Neuronal stem cell (in vitro differentiated cells): ENCODE measurements around the gene FMO5.

Source experiments
- DNase-seq: peaks from one replicate; pipeline ENCODE4 v3.0.0-alpha.2; 2013; ENCODE audit warnings: low spot score
- H2AFZ ChIP-seq: one replicate; pipeline ENCODE4 v1.6.1; 2013; ENCODE audit warnings: mild to moderate bottlenecking, low read length, inconsistent platforms
- H2AK5ac ChIP-seq: 2 replicates; pipeline ENCODE4 v1.6.1; 2013; ENCODE audit warnings: low read depth, mild to moderate bottlenecking, inconsistent platforms, low read length, moderate library complexity, mixed read lengths
- H2BK120ac ChIP-seq: 2 replicates; pipeline ENCODE4 v1.6.1; 2013; ENCODE audit warnings: low read depth, mild to moderate bottlenecking, inconsistent platforms, low read length, moderate library complexity, mixed read lengths
- H2BK12ac ChIP-seq: one replicate; pipeline ENCODE4 v1.6.1; 2013; ENCODE audit warnings: low read length, inconsistent platforms
- H2BK15ac ChIP-seq: 2 replicates; pipeline ENCODE4 v1.6.1; 2013; ENCODE audit warnings: mild to moderate bottlenecking, low read length, inconsistent platforms, mixed read lengths
- H2BK5ac ChIP-seq: one replicate; pipeline ENCODE4 v1.6.1; 2013; ENCODE audit warnings: inconsistent platforms, mild to moderate bottlenecking, low read length, moderate library complexity
- H3K14ac ChIP-seq: one replicate; pipeline ENCODE4 v1.6.1; 2013; ENCODE audit warnings: low read length, inconsistent platforms
- H3K18ac ChIP-seq: 2 replicates; pipeline ENCODE4 v1.6.1; 2013; ENCODE audit warnings: low read length, inconsistent platforms
- H3K23ac ChIP-seq: 2 replicates; pipeline ENCODE4 v1.6.1; 2013; ENCODE audit warnings: low read depth, mild to moderate bottlenecking, mixed read lengths, low read length, inconsistent platforms; ENCODE audit not compliant: poor library complexity
- H3K27ac ChIP-seq: replicated peaks from 3 replicates; pipeline ENCODE4 v1.5.1; 2013; ENCODE audit warnings: low read length, inconsistent platforms
- H3K27me3 ChIP-seq, 3 experiments: 2 replicates each; pipeline ENCODE4 v1.6.1; 2013; ENCODE audit warnings: low read length in 3 of 3, mild to moderate bottlenecking in 2 of 3, inconsistent platforms in 1 of 3, low read depth in 1 of 3, mixed read lengths in 1 of 3, moderate library complexity in 1 of 3; ENCODE audit not compliant: control insufficient read depth in 3 of 3, insufficient read depth in 3 of 3
- H3K36me3 ChIP-seq, 2 donors: replicated peaks in 1 of 2; 2 replicates each; pipeline ENCODE4 v1.6.1; 2013; ENCODE audit warnings: low read length in 2 of 2; ENCODE audit not compliant: control insufficient read depth in 2 of 2, insufficient read depth in 2 of 2
- H3K4ac ChIP-seq: 2 replicates; pipeline ENCODE4 v1.6.1; 2013; ENCODE audit warnings: inconsistent platforms, mild to moderate bottlenecking, low read length, moderate library complexity
- H3K4me1 ChIP-seq, 2 donors: 1 replicate in 1 of 2; 2 replicates in 1 of 2; pipeline ENCODE4 v1.6.1; 2013; ENCODE audit warnings: low read length in 2 of 2, low read depth in 1 of 2; ENCODE audit not compliant: control insufficient read depth in 2 of 2, insufficient read depth in 1 of 2
- H3K4me2 ChIP-seq: one replicate; pipeline ENCODE4 v1.6.1; 2013; ENCODE audit warnings: mild to moderate bottlenecking, low read length, inconsistent platforms; ENCODE audit not compliant: insufficient read depth, poor library complexity, severe bottlenecking
- H3K4me3 ChIP-seq, 2 donors: 2 replicates each; pipeline ENCODE4 v1.5.1; 2013; ENCODE audit warnings: low read length in 2 of 2, mild to moderate bottlenecking in 2 of 2, inconsistent platforms in 1 of 2, moderate library complexity in 1 of 2
- H3K79me1 ChIP-seq: one replicate; pipeline ENCODE4 v1.6.1; 2013; ENCODE audit warnings: low read depth, mild to moderate bottlenecking, inconsistent platforms, low read length, moderate library complexity
- H3K9ac ChIP-seq: one replicate; pipeline ENCODE4 v1.6.1; 2013; ENCODE audit warnings: mild to moderate bottlenecking, low read depth, low read length, inconsistent platforms; ENCODE audit not compliant: poor library complexity
- H3K9me3 ChIP-seq, 2 donors: replicated peaks in 1 of 2; 2 replicates each; pipeline versions ENCODE3 to v1.6.1; 2013; ENCODE audit warnings: low read length in 2 of 2, mild to moderate bottlenecking in 2 of 2, inconsistent platforms in 1 of 2, low read depth in 1 of 2, mixed read lengths in 1 of 2, moderate library complexity in 1 of 2; ENCODE audit not compliant: control insufficient read depth in 2 of 2, insufficient read depth in 1 of 2
- H4K8ac ChIP-seq: one replicate; pipeline ENCODE4 v1.6.1; 2013; ENCODE audit warnings: low read depth, mild to moderate bottlenecking, inconsistent platforms, low read length, moderate library complexity
- H4K91ac ChIP-seq: one replicate; pipeline ENCODE4 v1.6.1; 2013; ENCODE audit warnings: low read length, low read depth, mild to moderate bottlenecking, inconsistent platforms; ENCODE audit not compliant: poor library complexity
- WGBS, 2 donors: extraction: QIAGEN DNeasy Blood & Tissue Kit; methylation state at CpG; one replicate each; pipeline ENCODE4 v1.1.7; 2013; ENCODE audit warnings: missing lambda C conversion rate in 2 of 2, mixed read lengths in 1 of 2; ENCODE audit not compliant: insufficient read length in 2 of 2, insufficient replicate concordance in 1 of 2; ENCODE audit errors: extremely low coverage in 2 of 2; 5-methylcytosine and 5-hydroxymethylcytosine counted together

The FMO5 gene

GRCh38 chr1:147215540-147215916 is 9.6 kb downstream of the FMO5 start:
- H2AK5ac ChIP-seq, result no peak overlapping the region
- H3K14ac ChIP-seq, result no peak overlapping the region
- H3K4me3 ChIP-seq, result no peak overlapping the region
- no peak overlapping the region for H3K4me2 ChIP-seq
- no peak overlapping the region for H3K27ac ChIP-seq
- WGBS, 2 donors, result no CpG with 5 or more reads among the region's 2 CpGs
- no peak overlapping the region for H2AFZ ChIP-seq
- H3K9me3 ChIP-seq, result no peaks in the 10 kb centered on the region
- no peak overlapping the region for H3K18ac ChIP-seq
- H3K79me1 ChIP-seq, result no peaks in the 10 kb centered on the region
- no peak overlapping the region for H2BK15ac ChIP-seq
- no peaks in the 10 kb centered on the region for H3K36me3 ChIP-seq
- DNase-seq, result no peak
- H2BK5ac ChIP-seq, result no peak overlapping the region
- H3K27me3 ChIP-seq, result no peaks in the 10 kb centered on the region
- peaks cover 4 to 7% of the 10 kb centered on the region in 2 donors for H3K4me1 ChIP-seq
- H3K4ac ChIP-seq, result no peak overlapping the region
- no peak overlapping the region for H2BK120ac ChIP-seq
- H3K23ac ChIP-seq, result no peak overlapping the region
- no peak overlapping the region for H4K8ac ChIP-seq
- no peak overlapping the region for H3K9ac ChIP-seq
- H4K91ac ChIP-seq, result no peak overlapping the region
- H2BK12ac ChIP-seq, result no peak overlapping the region

- Histone ChIP-seq H4K8ac (no peak overlapping the region), H3K36me3 (no peaks in the 10 kb centered on the region), H2BK120ac (no peak overlapping the region), H3K4me2 (no peak overlapping the region), H3K18ac (no peak overlapping the region), H3K27ac (no peak overlapping the region), H3K9me3 (no peaks in the 10 kb centered on the region), H3K23ac (no peak overlapping the region), H2BK12ac (no peak overlapping the region), H3K14ac (no peak overlapping the region), H3K4me1 (peaks cover 4 to 7% of the 10 kb centered on the region in 2 donors), H2AFZ (no peak overlapping the region), H2BK15ac (no peak overlapping the region), H2BK5ac (no peak overlapping the region), H3K4me3 (no peak overlapping the region), H2AK5ac (no peak overlapping the region), H3K9ac (no peak overlapping the region), H3K4ac (no peak overlapping the region), H3K27me3 (no peaks in the 10 kb centered on the region), H3K79me1 (no peaks in the 10 kb centered on the region), H4K91ac (no peak overlapping the region)
- no peak for DNase-seq
Measured at GRCh38 chr1:147214842-147215539, 10.1 kb downstream of the FMO5 start.

GRCh38 chr1:147214325-147214724 is 10.8 kb downstream of the FMO5 start:
- Histone ChIP-seq H4K8ac (no peak overlapping the region), H3K9me3 (no peaks in the 10 kb centered on the region), H2BK120ac (no peak overlapping the region), H3K27ac (no peak overlapping the region), H3K23ac (no peak overlapping the region), H3K36me3 (no peaks in the 10 kb centered on the region), H3K4me2 (no peak overlapping the region), H3K14ac (no peak overlapping the region), H2AK5ac (no peak overlapping the region), H3K9ac (no peak overlapping the region), H2BK5ac (no peak overlapping the region), H3K4me3 (no peak overlapping the region), H3K18ac (no peak overlapping the region), H2AFZ (no peak overlapping the region), H3K4ac (no peak overlapping the region), H3K4me1 (peaks cover 4 to 7% of the 10 kb centered on the region in 2 donors), H2BK12ac (no peak overlapping the region), H3K27me3 (no peaks in the 10 kb centered on the region), H4K91ac (no peak overlapping the region), H2BK15ac (no peak overlapping the region), H3K79me1 (no peaks in the 10 kb centered on the region)
- no peak for DNase-seq
- no CpG with 5 or more reads among the region's 7 CpGs for WGBS, 2 donors

GRCh38 chr1:147213271-147213670 is 11.9 kb downstream of the FMO5 start:
- no peak overlapping the region for H4K91ac ChIP-seq
- no peak overlapping the region for H2AK5ac ChIP-seq
- DNase-seq, result no peak

More at GRCh38 chr1:147213271-147213670, 11.9 kb downstream of the FMO5 start:
- no peak overlapping the region for H3K4me3 ChIP-seq
- no peak overlapping the region for H2BK15ac ChIP-seq
- no peaks in the 10 kb centered on the region for H3K36me3 ChIP-seq
- H3K9ac ChIP-seq, result no peak overlapping the region
- H3K4me2 ChIP-seq, result no peak overlapping the region
- H3K79me1 ChIP-seq, result no peaks in the 10 kb centered on the region
- no peaks in the 10 kb centered on the region for H3K9me3 ChIP-seq
- H4K8ac ChIP-seq, result no peak overlapping the region
- no peak overlapping the region for H2BK5ac ChIP-seq
- peaks cover 4 to 7% of the 10 kb centered on the region in 2 donors for H3K4me1 ChIP-seq
- H2AFZ ChIP-seq, result no peak overlapping the region
- no peak overlapping the region for H3K27ac ChIP-seq
- no peak overlapping the region for H2BK120ac ChIP-seq
- no peak overlapping the region for H3K4ac ChIP-seq
- no peak overlapping the region for H2BK12ac ChIP-seq
- H3K27me3 ChIP-seq, result no peaks in the 10 kb centered on the region
- no peak overlapping the region for H3K14ac ChIP-seq
- H3K23ac ChIP-seq, result no peak overlapping the region
- H3K18ac ChIP-seq, result no peak overlapping the region
